ENCODE data around the gene TXNRD1.
"Not testable (repeated sequence)": the region's sequence is repeated elsewhere in the genome, so short reads cannot be mapped to it uniquely, and the experiment has no call there.

Gene TXNRD1

GRCh38 chr12:104280717-104281458 lies 65.3 kb downstream of the TXNRD1 start:
- DNase-seq (ENCODE audit: low spot score): no peak

- DNase-seq (ENCODE audit: low spot score): no peak
These were observed 66.1 kb downstream of the TXNRD1 start for GRCh38 chr12:104281636-104282035.

GRCh38 chr12:104282109-104282508 lies 66.5 kb downstream of the TXNRD1 start:
- DNase-seq (ENCODE audit: low spot score): no peak

- DNase-seq (ENCODE audit: low spot score): no peak
These were observed 70.3 kb downstream of the TXNRD1 start for GRCh38 chr12:104285740-104286515.

GRCh38 chr12:104286516-104287482 lies 71.2 kb downstream of the TXNRD1 start:
- DNase-seq (ENCODE audit: low spot score): peak; percentile 87

GRCh38 chr12:104288635-104289274 lies 73.2 kb downstream of the TXNRD1 start:
- DNase-seq (ENCODE audit: low spot score): peak; percentile 88

- DNase-seq (ENCODE audit: low spot score): no peak
These were observed 74.7 kb downstream of the TXNRD1 start for GRCh38 chr12:104290320-104290719.

GRCh38 chr12:104290855-104291254 lies 75.3 kb downstream of the TXNRD1 start:
- no peak for DNase-seq (ENCODE audit: low spot score)

- no peak for DNase-seq (ENCODE audit: low spot score)
These were observed 76.4 kb downstream of the TXNRD1 start for GRCh38 chr12:104291867-104292524.

GRCh38 chr12:104292872-104293794 lies 77.6 kb downstream of the TXNRD1 start:
- DNase-seq (ENCODE audit: low spot score): no peak

- not testable (repeated sequence) for DNase-seq (ENCODE audit: low spot score)
These were observed 78.7 kb downstream of the TXNRD1 start for GRCh38 chr12:104294158-104294859.

GRCh38 chr12:104294927-104295668 lies 79.5 kb downstream of the TXNRD1 start:
- DNase-seq (ENCODE audit: low spot score): no peak

GRCh38 chr12:104295954-104296353 lies 80.4 kb downstream of the TXNRD1 start:
- no peak for DNase-seq (ENCODE audit: low spot score)

GRCh38 chr12:104296718-104297117 lies 81.1 kb downstream of the TXNRD1 start:
- DNase-seq (ENCODE audit: low spot score): no peak

- DNase-seq (ENCODE audit: low spot score): no peak
These were observed 82.0 kb downstream of the TXNRD1 start for GRCh38 chr12:104297477-104298113.

- DNase-seq (ENCODE audit: low spot score): no peak
These were observed 84.4 kb downstream of the TXNRD1 start for GRCh38 chr12:104299842-104300481.

GRCh38 chr12:104303538-104304151 lies 88.1 kb downstream of the TXNRD1 start, which contains the start of gene EID3:
Gene EID3, plus strand, starts transcription at chr12:104303739. Its CDS starts 196 bp downstream, at chr12:104303935.
- DNase-seq (ENCODE audit: low spot score): peak; percentile 86
